ENCODE data around the gene CLK1. TPM values are rescaled to one million over a fixed set of nuclear protein-coding genes. Genes with fewer than 3 reads are reported as not detected.

Gene CLK1
- total RNA-seq, 1 donor from 2014 or later, result 52.9 TPM

GRCh38 chr2:200863782-200864175 is 679 bp downstream of the CLK1 start:
- DNase-seq (ENCODE audit: low read depth), result no peak
- TF ChIP-seq CTCF (conservative IDR thresholded peaks at IDR 0.05; ENCODE audit: low read depth, low read length), result no peak
- H3K4me3 ChIP-seq (ENCODE audit: low read depth, low read length), result peak overlapping the region; percentile 99

- DNase-seq (ENCODE audit: low read depth), result no peak
- no peak for TF ChIP-seq CTCF (conservative IDR thresholded peaks at IDR 0.05; ENCODE audit: low read depth, low read length)
Observed at GRCh38 chr2:200862532-200863000, 1.9 kb downstream of the CLK1 start.

GRCh38 chr2:200861617-200862155 is 2.8 kb downstream of the CLK1 start:
- H3K4me3 ChIP-seq (ENCODE audit: low read depth, low read length), result peak overlapping the region; percentile 99
- no peak for DNase-seq (ENCODE audit: low read depth)
- no peak for TF ChIP-seq CTCF (conservative IDR thresholded peaks at IDR 0.05; ENCODE audit: low read depth, low read length)

More at GRCh38 chr2:200862532-200863000, 1.9 kb downstream of the CLK1 start:
- peak overlapping the region; percentile 99 for H3K4me3 ChIP-seq (ENCODE audit: low read depth, low read length)

GRCh38 chr2:200860092-200860795 is 4.2 kb downstream of the CLK1 start:
- no peak for TF ChIP-seq CTCF (conservative IDR thresholded peaks at IDR 0.05; ENCODE audit: low read depth, low read length)
- no peak overlapping the region for H3K4me3 ChIP-seq (ENCODE audit: low read depth, low read length)
- DNase-seq (ENCODE audit: low read depth), result no peak

GRCh38 chr2:200856806-200857205 is 7.7 kb downstream of the CLK1 start:
- H3K4me3 ChIP-seq (ENCODE audit: low read depth, low read length), result no peak overlapping the region
- TF ChIP-seq CTCF (conservative IDR thresholded peaks at IDR 0.05; ENCODE audit: low read depth, low read length), result no peak
- DNase-seq (ENCODE audit: low read depth), result no peak

GRCh38 chr2:200852605-200853004 is 11.9 kb downstream of the CLK1 start:
- no peak overlapping the region for H3K4me3 ChIP-seq (ENCODE audit: low read depth, low read length)
- DNase-seq (ENCODE audit: low read depth), result no peak
- TF ChIP-seq CTCF (conservative IDR thresholded peaks at IDR 0.05; ENCODE audit: low read depth, low read length), result no peak

All from epithelial cell of proximal tubule (primary cell).